Hematopoietic multipotent progenitor cell treated with erythropoietin and hydrocortisone succinate and interleukin-3 and kit ligand, for 4 days (in vitro differentiated cells): Measurements from ENCODE around the gene ST8SIA3.
A peak's percentile ranks its signal among the peaks of the same experiment; 100 is the strongest.

Source experiments
- DNase-seq: peaks from one replicate; pipeline ENCODE4 v3.0.0-alpha.2; 2015

The ST8SIA3 gene

GRCh38 chr18:57352271-57352701, at the start of gene ST8SIA3:
TSS of gene ST8SIA3 (plus strand) at chr18:57352557. CDS start at chr18:57352847, 290 bp downstream.
- no peak for DNase-seq

DNA sequence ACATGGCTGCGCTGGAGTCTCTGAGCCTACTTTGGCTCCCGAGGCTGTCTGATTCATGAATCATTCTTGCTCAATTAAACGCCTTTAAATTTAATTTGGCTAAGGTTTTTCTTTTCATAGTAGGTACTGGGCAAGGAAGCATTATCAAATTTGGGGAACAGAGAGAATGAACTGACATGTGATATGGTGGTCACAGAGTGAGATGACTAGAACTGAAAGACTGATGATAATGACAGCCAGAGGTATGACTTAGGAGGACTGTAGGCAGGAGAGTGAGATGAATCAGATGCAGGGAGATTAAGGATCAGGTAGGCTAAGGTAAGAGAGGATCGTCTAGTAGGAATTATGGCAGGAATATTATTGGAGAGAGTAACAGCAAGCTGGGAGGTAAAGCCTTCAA, 40.9 kb upstream of the ST8SIA3 start:
- DNase-seq, result no peak

DNA sequence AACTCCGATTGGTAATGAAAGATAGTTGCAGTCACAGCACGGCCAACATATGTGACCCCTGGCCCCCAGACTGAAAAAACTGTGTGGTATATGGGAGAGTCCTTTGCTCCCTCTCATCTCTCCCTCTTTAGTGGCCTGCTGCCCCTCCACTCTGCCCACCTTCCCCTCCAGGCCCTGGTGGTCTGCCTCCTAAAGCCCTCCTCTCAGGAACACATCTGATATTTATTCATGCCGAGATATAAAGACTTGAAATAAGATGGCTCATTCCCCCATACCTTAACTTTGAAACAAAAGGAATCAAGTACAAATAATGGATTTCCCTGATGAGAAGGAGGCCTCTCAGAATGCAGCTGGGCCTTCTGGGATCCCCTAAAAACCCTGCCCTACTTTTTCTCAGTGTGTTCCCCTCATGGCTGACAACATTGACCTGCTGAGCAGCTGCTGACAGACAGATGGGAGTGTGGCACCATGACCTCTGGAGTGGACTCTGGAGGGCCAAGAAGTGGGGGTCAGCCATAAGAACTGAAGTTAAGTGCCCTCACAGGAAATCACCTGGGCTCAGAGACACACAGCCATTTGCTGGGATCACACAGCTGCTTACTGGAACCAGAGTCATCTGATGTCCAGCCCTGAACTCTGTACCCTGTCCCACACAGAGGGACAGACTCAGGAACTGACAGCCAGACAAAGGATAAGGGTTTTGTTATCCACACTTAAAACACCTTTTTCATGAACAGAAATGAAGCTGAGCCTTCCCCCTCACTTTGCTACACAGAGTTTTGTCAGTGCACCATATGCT, 39.8 kb upstream of the ST8SIA3 start:
- no peak for DNase-seq

DNA sequence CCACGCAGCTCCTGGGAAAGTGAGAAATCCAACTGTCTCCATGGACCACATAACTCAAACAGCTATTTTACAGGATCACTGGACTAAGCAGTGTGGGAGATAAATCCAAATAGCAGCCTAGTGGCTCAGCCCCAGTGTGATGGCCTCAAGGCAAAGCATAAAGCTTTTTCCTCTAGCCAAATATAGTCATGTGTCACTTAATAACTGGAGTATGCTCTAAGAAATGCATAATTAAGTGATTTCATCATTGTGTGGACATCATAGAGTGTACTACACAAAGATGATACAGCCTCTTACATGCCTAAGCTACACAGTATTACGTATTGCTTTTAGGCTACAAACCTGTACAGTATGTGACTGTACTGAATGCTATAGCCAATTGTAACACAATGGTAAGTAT, 31.8 kb upstream of the ST8SIA3 start:
- DNase-seq, result no peak

GRCh38 chr18:57325491-57326166, 26.7 kb upstream of the ST8SIA3 start:
- DNase-seq, result no peak

DNA sequence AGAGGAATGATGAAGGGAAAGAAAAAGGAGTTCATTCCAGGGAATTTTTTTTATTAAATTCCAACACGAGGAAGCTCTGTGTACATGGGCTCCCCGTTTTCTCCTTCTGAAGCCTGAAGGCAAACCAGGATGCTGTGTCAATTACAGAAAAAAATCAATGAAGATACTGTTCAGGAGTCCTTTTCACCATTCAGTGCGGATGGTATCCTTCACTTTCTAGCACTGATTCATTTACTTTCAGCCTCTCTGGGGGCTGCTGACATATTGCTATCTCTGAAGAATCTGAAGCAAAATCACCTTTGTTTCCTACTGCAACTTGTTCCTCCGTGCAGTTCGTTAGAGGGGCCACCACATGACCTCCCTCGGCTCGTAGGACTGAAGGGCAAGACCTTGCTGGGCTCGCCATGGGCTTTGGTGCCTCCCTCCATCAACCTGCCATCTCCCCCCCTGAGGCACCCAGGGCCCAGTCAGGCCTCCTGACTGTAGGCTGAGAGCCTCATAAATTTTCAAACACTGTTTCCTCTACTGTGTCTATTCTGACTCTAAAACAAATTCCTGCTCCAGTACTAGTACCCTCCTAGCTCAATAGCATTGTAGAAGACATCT, 25.5 kb upstream of the ST8SIA3 start:
- no peak for DNase-seq

DNA sequence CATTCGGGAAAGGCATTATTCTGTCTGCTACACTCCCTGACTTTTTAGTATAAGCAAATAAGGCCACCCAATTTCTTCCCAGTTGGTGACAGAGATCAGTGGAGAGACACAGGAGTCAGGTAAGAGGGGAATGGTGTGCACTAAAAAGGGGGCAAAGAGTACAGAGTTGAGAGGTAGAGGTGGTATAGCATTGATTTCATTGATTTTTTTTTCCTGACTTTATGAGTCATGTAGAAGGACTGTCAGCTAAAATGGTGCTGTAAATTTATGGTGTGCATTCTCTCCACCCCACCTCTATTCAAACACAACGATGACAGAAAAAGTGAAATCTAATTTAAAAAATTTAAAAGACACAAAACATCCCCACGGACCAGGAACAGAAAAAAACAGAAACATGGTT, 23.7 kb upstream of the ST8SIA3 start:
- no peak for DNase-seq

- DNase-seq, result no peak
These were observed 22.5 kb upstream of the ST8SIA3 start for GRCh38 chr18:57329856-57330255.

DNA sequence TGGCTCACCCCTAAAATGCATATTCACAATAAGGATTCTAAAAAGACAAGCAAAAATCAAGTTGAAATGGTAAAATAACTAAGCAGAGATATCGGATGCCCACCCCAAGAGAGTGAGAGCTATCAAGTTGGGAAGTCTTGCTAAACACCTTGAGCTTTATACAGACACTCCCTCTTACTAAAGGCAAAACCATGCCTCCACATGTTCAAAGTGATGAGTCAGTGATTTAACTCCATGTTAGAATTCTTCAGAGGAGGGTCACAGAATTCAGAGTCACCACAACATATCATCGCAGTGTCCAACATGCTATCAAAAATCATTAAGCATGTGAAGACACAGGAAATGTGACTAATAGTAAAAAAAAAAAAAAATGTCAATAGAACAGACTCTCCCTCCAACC, 20.6 kb upstream of the ST8SIA3 start:
- no peak for DNase-seq

DNA sequence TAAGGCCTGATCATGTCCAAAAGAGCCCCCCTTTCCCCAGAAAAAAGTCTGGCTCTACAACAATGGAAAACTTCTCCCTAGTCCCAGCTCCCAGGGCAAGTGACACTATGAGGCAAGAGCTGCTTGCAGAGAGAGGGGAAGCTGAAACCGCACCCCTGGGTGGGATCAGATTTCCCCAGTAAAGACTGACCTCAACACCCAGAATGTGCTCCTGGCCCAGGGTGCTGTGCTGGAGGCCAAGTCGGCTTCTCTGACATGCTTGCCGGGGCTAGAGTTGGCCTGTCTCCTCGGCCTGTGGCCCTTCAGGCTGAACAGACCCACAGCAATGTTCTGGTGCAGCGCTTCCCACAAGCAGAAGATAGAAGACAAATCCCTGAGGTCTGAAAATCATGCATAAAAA, 18.4 kb upstream of the ST8SIA3 start:
- no peak for DNase-seq

- DNase-seq, result no peak
These were observed 18.0 kb upstream of the ST8SIA3 start for GRCh38 chr18:57334383-57334782.

DNA sequence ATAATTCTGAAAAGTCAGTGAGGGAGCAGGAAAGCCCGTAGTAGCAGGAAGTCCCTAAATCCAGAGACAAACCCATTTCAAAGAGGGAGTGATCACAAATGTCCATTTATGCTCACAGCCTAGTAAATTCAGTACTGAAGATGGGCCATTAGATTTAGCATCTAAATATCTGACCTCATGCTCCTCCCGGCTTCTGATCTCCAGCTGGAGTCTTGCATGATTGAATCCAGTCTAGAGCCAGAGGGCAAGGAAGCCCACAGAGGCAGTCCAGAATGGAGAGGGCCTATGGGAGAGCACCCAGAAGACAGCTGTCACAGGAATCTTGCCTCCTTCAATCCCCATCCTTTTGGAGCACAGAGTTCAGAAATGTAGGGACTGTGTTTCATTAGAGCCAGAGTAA, 16.0 kb upstream of the ST8SIA3 start:
- DNase-seq, result no peak

DNA sequence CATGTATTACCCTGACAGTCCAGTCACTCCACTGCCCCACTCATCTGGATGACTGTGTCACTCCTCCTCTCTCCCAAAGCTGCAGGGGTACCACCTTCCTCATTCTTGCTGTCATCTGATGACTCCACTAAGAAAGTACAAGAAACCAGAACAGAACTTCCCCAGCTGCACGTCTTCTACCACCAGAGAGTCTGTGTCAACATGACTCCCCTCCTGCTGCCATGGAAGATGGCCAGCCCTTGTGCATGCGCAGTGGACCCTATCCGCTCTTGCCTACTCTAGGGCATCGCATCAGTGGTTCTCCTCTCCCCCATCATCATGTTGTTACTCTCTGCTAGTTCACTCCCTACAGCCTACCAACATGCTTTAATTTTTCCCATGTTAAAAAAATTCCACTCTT, 14.5 kb upstream of the ST8SIA3 start:
- DNase-seq, result no peak

DNA sequence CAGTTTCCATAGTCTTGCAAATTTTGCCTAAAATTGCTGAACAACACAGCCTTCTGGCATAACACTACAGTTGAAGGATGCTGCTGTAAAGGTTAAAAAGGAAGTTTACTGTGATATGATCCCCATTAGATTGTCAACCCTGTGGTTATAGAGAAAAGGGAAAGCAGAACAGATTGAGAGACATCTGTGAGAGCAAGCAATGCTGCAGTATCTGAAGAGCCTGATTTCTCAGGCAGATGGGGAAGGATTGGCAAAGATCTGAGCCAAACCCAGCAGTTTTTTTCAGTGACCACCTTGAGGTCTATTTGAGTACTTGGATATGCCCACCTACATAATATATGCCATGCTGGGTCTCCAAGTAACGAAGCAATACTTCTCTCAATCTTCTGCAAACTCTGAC, 8.5 kb upstream of the ST8SIA3 start:
- DNase-seq, result no peak

DNA sequence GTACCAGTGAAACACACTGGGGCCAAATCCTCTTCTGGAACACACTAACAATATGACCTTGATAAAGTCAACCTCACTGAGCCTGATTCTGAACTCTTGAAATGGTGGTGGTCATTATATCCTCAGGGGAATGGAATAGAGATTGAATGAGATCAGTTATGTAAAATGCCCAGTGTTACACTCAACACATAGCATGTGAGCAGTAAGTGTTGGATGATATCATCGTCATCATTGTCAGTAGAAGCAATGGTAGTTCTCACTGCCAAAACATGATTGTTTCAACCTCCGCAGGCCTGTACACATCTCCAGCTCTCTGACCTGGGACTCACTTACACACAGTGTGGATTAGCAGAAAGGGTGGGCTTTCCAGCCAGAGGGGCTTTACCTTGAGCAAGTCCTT, 5.5 kb upstream of the ST8SIA3 start:
- no peak for DNase-seq

DNA sequence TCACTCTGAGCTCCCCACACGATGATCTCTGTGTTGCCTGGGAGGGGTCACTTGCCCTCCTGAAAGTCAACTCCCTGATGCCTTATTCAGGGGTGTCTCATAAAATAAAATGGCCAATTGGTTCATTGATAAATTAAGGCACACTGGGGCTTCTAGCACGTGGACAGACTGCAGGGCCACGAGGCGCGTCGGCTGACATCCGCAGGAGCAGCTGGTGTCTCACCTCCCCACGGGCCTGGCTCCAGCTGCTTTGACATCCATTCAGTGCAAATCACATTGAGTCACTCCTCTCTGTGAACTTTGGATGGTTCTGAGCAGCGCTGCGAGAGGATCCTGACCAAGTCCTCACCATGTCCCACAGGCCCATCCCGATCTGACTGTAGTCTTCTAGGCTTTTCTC, 4.6 kb upstream of the ST8SIA3 start:
- no peak for DNase-seq

GRCh38 chr18:57352761-57353136, 392 bp downstream of the ST8SIA3 start:
- peak; percentile 11 for DNase-seq

GRCh38 chr18:57353137-57353939, 981 bp downstream of the ST8SIA3 start:
- no peak for DNase-seq

GRCh38 chr18:57353940-57354461, 1.6 kb downstream of the ST8SIA3 start:
- peak; percentile 64 for DNase-seq

- no peak for DNase-seq
These were observed 7.1 kb downstream of the ST8SIA3 start for GRCh38 chr18:57359433-57359832.

DNA sequence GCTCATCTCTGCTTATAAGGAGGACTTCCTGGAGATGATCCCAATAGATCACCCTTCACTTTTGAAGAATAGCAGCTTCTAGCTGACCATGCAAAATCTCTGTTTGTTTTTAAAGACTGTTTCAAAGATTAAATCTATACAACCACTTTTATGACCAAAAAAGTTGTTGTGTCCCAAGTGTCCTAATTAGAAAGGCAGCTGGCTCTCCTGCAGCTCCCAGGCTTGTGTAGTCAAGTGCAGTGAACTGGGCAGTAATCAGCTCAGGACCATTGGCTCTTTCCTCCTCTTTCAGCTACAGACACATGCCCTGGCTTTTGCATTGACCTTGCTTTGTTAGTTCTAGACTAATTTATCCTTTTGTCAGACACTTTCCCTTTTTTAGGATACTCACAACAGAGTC, 10.4 kb downstream of the ST8SIA3 start:
- DNase-seq, result no peak

DNA sequence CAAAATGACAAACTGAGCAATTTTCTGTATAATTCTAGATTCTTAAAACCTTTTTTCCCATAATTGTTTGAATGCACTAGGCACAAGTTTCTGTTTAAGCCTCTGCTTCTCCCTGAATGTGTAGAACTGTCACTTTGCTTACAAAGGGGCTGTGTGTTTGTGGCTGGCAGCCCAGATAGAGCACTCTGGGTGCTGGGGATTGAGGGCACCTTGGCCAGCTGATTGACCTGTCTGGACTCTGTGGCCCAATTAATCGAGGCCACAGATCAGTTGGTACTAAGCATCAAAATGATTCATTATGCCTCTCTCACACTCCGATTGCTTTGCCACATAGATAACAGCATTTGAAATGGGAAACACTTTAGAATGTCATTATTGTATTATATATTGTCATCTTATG, 12.1 kb downstream of the ST8SIA3 start:
- DNase-seq, result no peak

DNA sequence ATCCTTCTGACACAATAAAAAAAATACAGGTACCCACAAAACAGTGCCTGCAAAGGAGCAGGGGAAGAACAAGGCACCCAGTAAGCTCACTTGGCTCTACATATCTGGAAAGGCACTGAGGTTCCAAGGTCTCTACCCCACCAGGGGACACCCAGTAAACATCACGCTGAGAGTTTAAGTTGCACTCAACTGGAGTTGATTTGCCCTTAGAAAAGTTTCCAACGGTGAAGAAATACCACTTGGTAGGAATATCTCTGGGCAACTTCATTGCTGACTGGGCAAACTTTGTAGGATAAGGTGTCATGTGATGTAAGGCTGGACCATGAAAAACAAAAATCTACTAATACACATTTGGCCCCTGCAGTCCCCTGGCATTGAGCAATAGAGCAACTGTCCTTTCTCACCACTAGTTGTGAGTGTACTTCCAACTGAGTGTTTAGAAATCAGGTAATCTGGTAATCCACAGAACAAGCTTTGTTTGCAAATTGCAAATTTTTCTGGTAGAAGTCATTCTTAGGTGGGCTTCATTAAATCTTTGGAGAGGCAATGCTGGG, 14.2 kb downstream of the ST8SIA3 start:
- DNase-seq, result no peak
